GM21737 (cell line): ENCODE measurements around the gene PLET1.
A peak's percentile ranks its signal among the peaks of the same experiment; 100 is the strongest.

Source experiments
- ATAC-seq: cut with Tn5 transposase; IDR thresholded peaks from one replicate; pipeline ENCODE4 v1.9.1; 2021; ENCODE audit warnings: mild to moderate bottlenecking, moderate library complexity; ENCODE audit not compliant: unreplicated experiment

Gene PLET1

GRCh38 chr11:112285841-112286311 is 25.2 kb upstream of the PLET1 start:
- no peak for ATAC-seq

GRCh38 chr11:112281726-112282125 is 21.1 kb upstream of the PLET1 start:
- ATAC-seq: no peak

GRCh38 chr11:112280268-112281126 is 19.8 kb upstream of the PLET1 start:
- ATAC-seq: peak; percentile 73

GRCh38 chr11:112279901-112280267 is 19.2 kb upstream of the PLET1 start:
- ATAC-seq: peak; percentile 56

GRCh38 chr11:112278803-112279202 is 18.1 kb upstream of the PLET1 start:
- ATAC-seq: no peak

- ATAC-seq: no peak
Observed at GRCh38 chr11:112277941-112278340, 17.3 kb upstream of the PLET1 start.

- no peak for ATAC-seq
Observed at GRCh38 chr11:112277029-112277428, 16.4 kb upstream of the PLET1 start.

GRCh38 chr11:112274007-112274783 is 13.5 kb upstream of the PLET1 start:
- ATAC-seq: no peak

- ATAC-seq: no peak
Observed at GRCh38 chr11:112273066-112273465, 12.4 kb upstream of the PLET1 start.

GRCh38 chr11:112271242-112271641 is 10.6 kb upstream of the PLET1 start:
- no peak for ATAC-seq

- ATAC-seq: no peak
Observed at GRCh38 chr11:112270551-112271180, 10.0 kb upstream of the PLET1 start.

GRCh38 chr11:112269139-112269538 is 8.5 kb upstream of the PLET1 start:
- no peak for ATAC-seq

GRCh38 chr11:112268406-112268805 is 7.7 kb upstream of the PLET1 start:
- no peak for ATAC-seq

- no peak for ATAC-seq
Observed at GRCh38 chr11:112267188-112267591, 6.5 kb upstream of the PLET1 start.

- ATAC-seq: no peak
Observed at GRCh38 chr11:112266410-112266778, 5.7 kb upstream of the PLET1 start.

GRCh38 chr11:112265659-112266409 is 5.2 kb upstream of the PLET1 start:
- ATAC-seq: no peak

- no peak for ATAC-seq
Observed at GRCh38 chr11:112255067-112255720, 5.5 kb downstream of the PLET1 start.

- no peak for ATAC-seq
Observed at GRCh38 chr11:112253605-112254242, 6.9 kb downstream of the PLET1 start.

- no peak for ATAC-seq
Observed at GRCh38 chr11:112249871-112250610, 10.6 kb downstream of the PLET1 start.
